HCT116 (cell line): ENCODE results near the gene SECTM1. TPM values are rescaled to one million over a fixed set of nuclear protein-coding genes. Genes with fewer than 3 reads are reported as not detected.
"Not testable (repeated sequence)": the region's sequence is repeated elsewhere in the genome, so short reads cannot be mapped to it uniquely, and the experiment has no call there.

Experiments
- ATAC-seq: fragments of 200-7000 bp; cut with Tn5 transposase; 2 replicates; pipeline ENCODE4 v1.9.1; 2020; ENCODE audit warnings: mild to moderate bottlenecking, moderate library complexity
- BruUV-seq: library from RNA; stranded (reverse); fragments of 400-500 nt; replicated peaks from 2 replicates; lab custom pipeline; 2021; lab: Mats Ljungman, UMichigan
- CTCF ChIA-PET: fragments of 300-600 bp; sonication (Branson Sonifier 250); formaldehyde crosslinking; loops from one replicate; lab custom pipeline; 2021; ENCODE audit warnings: antibody characterized with exemption; lab: Charles Lee
- POLR2A ChIA-PET: fragments of 300-600, 350-600 bp; sonication (Branson Sonifier 250); formaldehyde crosslinking; loops from one replicate; lab custom pipeline; 2021; ENCODE audit warnings: antibody characterized with exemption; lab: Charles Lee
- RAD21 ChIA-PET, 2 experiments: fragments of 300-600 bp; sonication (Branson Sonifier 250); formaldehyde crosslinking; loops; one replicate each; lab custom pipeline; 2023; ENCODE audit warnings: low total read pairs in 2 of 2; ENCODE audit not compliant: uncharacterized antibody in 2 of 2, unreplicated experiment in 2 of 2, low non-redundant PET in 1 of 2; lab: Charles Lee
- DNase-seq: peaks from one replicate; pipeline ENCODE4 v3.0.0-alpha.2; 2010; ENCODE audit warnings: low read depth, low spot score
- H2AFZ ChIP-seq: fragments of 200-600 bp; shearing (Covaris generic), sonication (generic); 2 replicates; pipeline ENCODE4 v1.6.1; 2017; ENCODE audit warnings: low read depth, mixed run types, mixed read lengths, antibody characterized with exemption, low read length; ENCODE audit not compliant: poor library complexity, severe bottlenecking
- H3K27ac ChIP-seq: 2 replicates; pipeline ENCODE4 v1.5.1; 2012; ENCODE audit warnings: low read depth, low read length
- H3K27me3 ChIP-seq: fragments of 200-600 bp; sonication (generic); 2 replicates; pipeline ENCODE4 v1.6.1; 2016; ENCODE audit warnings: mixed run types, low read length, mixed read lengths; ENCODE audit not compliant: insufficient read depth
- H3K36me3 ChIP-seq, 2 experiments: fragments of 200-500 bp in 1 of 2; fragments of 200-600 bp in 1 of 2; sonication (Bioruptor generic) in 1 of 2; sonication (generic) in 1 of 2; 2 replicates each; pipeline versions ENCODE4 v1.5.1 to v1.6.1; 2014 to 2016; ENCODE audit warnings: low read length in 2 of 2, inconsistent platforms in 1 of 2, mixed read lengths in 1 of 2, mixed run types in 1 of 2; ENCODE audit not compliant: insufficient read depth in 2 of 2, control insufficient read depth in 1 of 2
- H3K4me1 ChIP-seq, 2 experiments: fragments of 200-600 bp in 1 of 2; sonication (generic) in 1 of 2; 2 replicates each; pipeline versions ENCODE4 v1.5.1 to v1.6.1; 2012 to 2017; ENCODE audit warnings: low read length in 2 of 2, inconsistent platforms in 1 of 2, mild to moderate bottlenecking in 1 of 2, mixed read lengths in 1 of 2, mixed run types in 1 of 2, moderate library complexity in 1 of 2; ENCODE audit not compliant: insufficient read depth in 2 of 2, control insufficient read depth in 1 of 2
- H3K4me2 ChIP-seq: fragments of 200-600 bp; sonication (generic); 2 replicates; pipeline ENCODE4 v1.6.1; 2017; ENCODE audit warnings: mixed run types, low read length, mixed read lengths
- H3K4me3 ChIP-seq, 2 experiments: fragments of 200-600 bp in 1 of 2; sonication (generic) in 1 of 2; replicated peaks in 1 of 2; 2 replicates each; pipeline ENCODE4 v1.5.1; 2011 to 2016; ENCODE audit warnings: low read length in 2 of 2, control low read depth in 1 of 2, low read depth in 1 of 2, mild to moderate bottlenecking in 1 of 2, mixed read lengths in 1 of 2, mixed run types in 1 of 2
- H3K79me2 ChIP-seq: fragments of 200-600 bp; sonication (generic); 2 replicates; pipeline ENCODE4 v1.6.1; 2017; ENCODE audit warnings: mild to moderate bottlenecking, mixed run types, low read length, moderate library complexity, mixed read lengths; ENCODE audit not compliant: insufficient read depth
- H3K9ac ChIP-seq: fragments of 200-600 bp; sonication (generic); 2 replicates; pipeline ENCODE4 v1.6.1; 2016; ENCODE audit warnings: low read length, mixed read lengths
- H3K9me2 ChIP-seq: fragments of 200-600 bp; sonication (generic), shearing (Covaris generic); 2 replicates; pipeline ENCODE4 v1.6.1; 2017; ENCODE audit warnings: mixed run types, mild to moderate bottlenecking, moderate library complexity; ENCODE audit not compliant: insufficient read depth
- H3K9me3 ChIP-seq, 2 experiments: fragments of 200-500 bp in 1 of 2; fragments of 200-600 bp in 1 of 2; sonication (Bioruptor generic) in 1 of 2; sonication (generic) in 1 of 2; 2 replicates each; pipeline ENCODE4 v1.6.1; 2014 to 2017; ENCODE audit warnings: low read length in 2 of 2, mixed read lengths in 2 of 2, inconsistent platforms in 1 of 2, low read depth in 1 of 2, mild to moderate bottlenecking in 1 of 2, mixed run types in 1 of 2, moderate library complexity in 1 of 2; ENCODE audit not compliant: control insufficient read depth in 1 of 2, insufficient read depth in 1 of 2
- H4K20me1 ChIP-seq: fragments of 200-600 bp; sonication (generic), shearing (Covaris generic); 2 replicates; pipeline ENCODE4 v1.6.1; 2017; ENCODE audit warnings: mixed run types, mild to moderate bottlenecking, moderate library complexity; ENCODE audit not compliant: insufficient read depth
- ATF3 ChIP-seq: IDR thresholded peaks from 2 replicates; pipeline ENCODE4 v1.6.1; 2012
- JUND ChIP-seq: IDR thresholded peaks from 2 replicates; pipeline ENCODE4 v1.6.1; 2012
- POLR2AphosphoS5 ChIP-seq: IDR thresholded peaks from 2 replicates; pipeline ENCODE4 v1.6.1; 2011; ENCODE audit warnings: mild to moderate bottlenecking, low read depth, low read length, moderate library complexity
- SRF ChIP-seq: IDR thresholded peaks from 2 replicates; pipeline ENCODE4 v1.6.1; 2012; ENCODE audit warnings: low read depth
- intact Hi-C: fragments of 100-400 bp; cut with micrococcal nuclease; formaldehyde crosslinking; loops from 2 replicates; pipeline ENCODE4 v1.10.0; 2022
- total RNA-seq: library from RNA; stranded (reverse); gene quantifications from one replicate; pipeline ENCODE4 v1.2.1, GENCODE V29; 2021; ENCODE audit not compliant: unreplicated experiment
- TF ChIP-seq, protein P1 (sequence below): IDR thresholded peaks from 2 replicates; pipeline ENCODE4 v1.6.1; 2012

Gene SECTM1
- total RNA-seq, 1 experiment from 2014 or later = 6.8 TPM

DNA sequence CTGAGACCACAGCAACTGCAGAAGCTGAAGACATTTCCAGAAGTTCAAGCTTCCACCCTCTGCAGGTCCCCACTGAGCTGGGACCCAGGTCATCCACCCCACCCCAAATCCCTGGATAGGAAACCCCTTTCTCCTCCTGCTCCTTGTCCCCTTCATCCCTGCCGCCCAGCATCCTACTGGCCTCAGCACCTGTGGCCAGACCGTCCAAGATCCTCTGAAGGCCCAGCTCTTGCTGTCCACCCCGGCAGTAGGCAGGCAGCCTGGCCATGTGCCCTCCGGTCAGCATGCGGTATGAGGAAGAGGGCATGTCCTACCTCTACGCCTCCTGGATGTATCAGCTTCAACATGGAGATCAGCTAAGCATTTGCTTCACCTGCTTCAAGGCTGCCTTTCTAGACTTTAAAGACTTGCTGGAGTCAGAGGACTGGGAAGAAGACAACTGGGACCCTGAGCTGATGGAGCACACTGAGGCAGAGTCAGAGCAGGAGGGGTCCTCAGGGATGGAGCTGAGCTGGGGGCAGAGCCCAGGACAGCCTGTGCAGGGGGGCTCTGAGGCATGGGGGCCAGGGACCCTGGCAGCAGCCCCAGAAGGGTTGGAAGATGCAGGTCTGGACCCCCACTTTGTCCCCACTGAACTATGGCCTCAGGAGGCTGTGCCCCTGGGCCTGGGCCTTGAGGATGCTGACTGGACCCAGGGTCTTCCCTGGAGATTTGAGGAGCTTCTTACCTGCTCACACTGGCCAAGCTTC, 28.5 kb upstream of the SECTM1 start:
- intact Hi-C loops = no loop called here
- no TSS peak for BruUV-seq
- H3K9me3 ChIP-seq = no peaks in the 10 kb centered on the region
- H3K27ac ChIP-seq = no peak overlapping the region
- no peak overlapping the region for H2AFZ ChIP-seq
- no peaks in the 10 kb centered on the region for H4K20me1 ChIP-seq
- no peak for DNase-seq
- no peaks in the 10 kb centered on the region for H3K36me3 ChIP-seq
- POLR2A ChIA-PET = no interaction called here
- CTCF ChIA-PET = no interaction called here
- TF ChIP-seq, protein P1, sequence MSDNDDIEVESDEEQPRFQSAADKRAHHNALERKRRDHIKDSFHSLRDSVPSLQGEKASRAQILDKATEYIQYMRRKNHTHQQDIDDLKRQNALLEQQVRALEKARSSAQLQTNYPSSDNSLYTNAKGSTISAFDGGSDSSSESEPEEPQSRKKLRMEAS = no peak
- TF ChIP-seq ATF3 (no peak), SRF (no peak), JUND (no peak), POLR2AphosphoS5 (no peak)
- H3K4me1 ChIP-seq = peaks cover 15 to 17% of the 10 kb centered on the region in 2 experiments
- H3K79me2 ChIP-seq = no peaks in the 10 kb centered on the region
- H3K9ac ChIP-seq = no peak overlapping the region
- no peak overlapping the region for H3K4me2 ChIP-seq
- no peak overlapping the region for H3K4me3 ChIP-seq
- ATAC-seq = no peak
- no peaks in the 10 kb centered on the region for H3K27me3 ChIP-seq
- H3K9me2 ChIP-seq = no peaks in the 10 kb centered on the region
- RAD21 ChIA-PET = no interaction called here

DNA sequence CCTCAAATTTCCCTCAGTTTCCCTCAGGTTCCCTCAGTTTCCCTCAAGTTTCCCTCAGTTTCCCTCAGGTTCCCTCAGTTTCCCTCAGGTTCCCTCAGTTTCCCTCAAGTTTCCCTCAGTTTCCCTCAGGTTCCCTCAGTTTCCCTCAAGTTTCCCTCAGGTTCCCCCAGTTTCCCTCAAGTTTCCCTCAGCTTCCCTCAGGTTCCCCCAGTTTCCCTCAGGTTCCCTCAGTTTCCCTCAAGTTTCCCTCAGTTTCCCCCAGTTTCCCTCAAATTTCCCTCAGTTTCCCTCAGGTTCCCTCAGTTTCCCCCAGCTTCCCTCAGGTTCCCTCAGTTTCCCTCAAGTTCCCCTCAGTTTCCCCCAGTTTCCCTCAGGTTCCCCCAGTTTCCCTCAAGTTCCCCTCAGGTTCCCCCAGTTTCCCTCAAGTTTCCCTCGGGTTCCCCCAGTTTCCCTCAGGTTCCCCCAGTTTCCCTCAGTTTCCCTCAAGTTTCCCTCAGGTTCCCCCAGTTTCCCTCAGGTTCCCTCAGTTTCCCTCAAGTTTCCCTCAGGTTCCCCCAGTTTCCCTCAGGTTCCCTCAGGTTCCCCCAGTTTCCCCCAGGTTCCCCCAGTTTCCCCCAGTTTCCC, 26.0 kb upstream of the SECTM1 start:
- RAD21 ChIA-PET, H3K9me3 ChIP-seq, H3K4me3 ChIP-seq, H3K27me3 ChIP-seq, DNase-seq, H4K20me1 ChIP-seq, ATAC-seq, H3K27ac ChIP-seq, H3K4me2 ChIP-seq, intact Hi-C loops, H2AFZ ChIP-seq, H3K9me2 ChIP-seq, H3K79me2 ChIP-seq, CTCF ChIA-PET, H3K36me3 ChIP-seq, POLR2A ChIA-PET, H3K9ac ChIP-seq: not testable (repeated sequence)
- peaks cover 13 to 24% of the 10 kb centered on the region in 2 experiments; a peak in 3 of 4 replicates for H3K4me1 ChIP-seq
- TSS peak; percentile 87 for BruUV-seq
